Ascending aorta (tissue), 2 donors: ENCODE results near the gene SCRN1. TPM values are rescaled to one million over a fixed set of nuclear protein-coding genes. Genes with fewer than 3 reads are reported as not detected.
A peak's percentile ranks its signal among the peaks of the same experiment; 100 is the strongest.

ENCODE experiments used
- DNase-seq, 2 donors: peaks; one replicate each; pipeline ENCODE4 v3.0.0-alpha.2; 2019; ENCODE audit warnings: low spot score in 2 of 2
- H3K27ac ChIP-seq, 2 donors: fragments of 200-600 bp; sonication (generic); one replicate each; pipeline ENCODE4 v1.5.1; 2016 to 2017; ENCODE audit warnings: mild to moderate bottlenecking in 1 of 2
- H3K27me3 ChIP-seq: fragments of 200-600 bp; sonication (generic); one replicate; pipeline ENCODE4 v1.5.1; 2017
- H3K36me3 ChIP-seq, 2 donors: fragments of 200-600 bp; sonication (generic); one replicate each; pipeline ENCODE4 v1.5.1; 2016
- H3K4me1 ChIP-seq, 2 donors: fragments of 200-600 bp; sonication (generic); one replicate each; pipeline ENCODE4 v1.5.1; 2016 to 2017; ENCODE audit warnings: mild to moderate bottlenecking in 1 of 2
- H3K4me3 ChIP-seq, 2 donors: fragments of 200-600 bp; sonication (generic); one replicate each; pipeline ENCODE4 v1.5.1; 2016 to 2017; ENCODE audit warnings: mild to moderate bottlenecking in 1 of 2
- H3K9me3 ChIP-seq, 2 donors: fragments of 200-600 bp; sonication (generic); one replicate each; pipeline ENCODE4 v1.5.1; 2016
- intact Hi-C: fragments of 100-400 bp; cut with DNase I; formaldehyde crosslinking; loops from one replicate; pipeline ENCODE4 v1.15.1; 2023
- total RNA-seq: library from RNA; depleted of rRNA; stranded (reverse); fragments of >200 nt; gene quantifications from one replicate; pipeline ENCODE4 v1.1.0, GENCODE V29; 2016
- TF ChIP-seq, protein P1 (sequence below), 3 experiments: fragments of 200-600 bp in 2 of 3; fragments of 450-650 bp in 1 of 3; sonication (generic) in 2 of 3; IDR thresholded peaks; one replicate each; pipeline ENCODE4 v1.5.1; 2016 to 2019; ENCODE audit warnings: antibody characterized with exemption in 3 of 3, mild to moderate bottlenecking in 1 of 3, moderate library complexity in 1 of 3

SCRN1 gene
- total RNA-seq, 1 donor from 2014 or later, result 31.0 TPM

DNA sequence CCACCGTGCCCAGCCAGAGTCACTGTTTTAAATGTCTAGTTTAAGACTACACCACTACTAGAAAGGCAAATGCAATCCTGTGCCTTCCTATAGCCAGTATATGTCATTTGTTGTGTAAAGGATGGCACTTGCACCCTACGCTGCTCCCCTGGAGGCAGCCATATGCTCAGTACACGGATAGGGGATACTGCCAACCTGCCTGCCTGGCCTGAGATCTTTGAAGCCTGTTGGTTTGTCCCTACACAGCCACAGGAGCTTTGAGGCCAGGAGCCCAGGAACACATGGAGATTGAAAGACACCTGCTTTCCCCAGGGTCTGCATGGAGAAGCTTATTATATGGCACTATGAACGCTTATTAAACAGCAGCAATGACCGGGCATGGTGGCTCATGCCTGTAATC lies 2.3 kb upstream of the SCRN1 start:
- TF ChIP-seq, protein P1, sequence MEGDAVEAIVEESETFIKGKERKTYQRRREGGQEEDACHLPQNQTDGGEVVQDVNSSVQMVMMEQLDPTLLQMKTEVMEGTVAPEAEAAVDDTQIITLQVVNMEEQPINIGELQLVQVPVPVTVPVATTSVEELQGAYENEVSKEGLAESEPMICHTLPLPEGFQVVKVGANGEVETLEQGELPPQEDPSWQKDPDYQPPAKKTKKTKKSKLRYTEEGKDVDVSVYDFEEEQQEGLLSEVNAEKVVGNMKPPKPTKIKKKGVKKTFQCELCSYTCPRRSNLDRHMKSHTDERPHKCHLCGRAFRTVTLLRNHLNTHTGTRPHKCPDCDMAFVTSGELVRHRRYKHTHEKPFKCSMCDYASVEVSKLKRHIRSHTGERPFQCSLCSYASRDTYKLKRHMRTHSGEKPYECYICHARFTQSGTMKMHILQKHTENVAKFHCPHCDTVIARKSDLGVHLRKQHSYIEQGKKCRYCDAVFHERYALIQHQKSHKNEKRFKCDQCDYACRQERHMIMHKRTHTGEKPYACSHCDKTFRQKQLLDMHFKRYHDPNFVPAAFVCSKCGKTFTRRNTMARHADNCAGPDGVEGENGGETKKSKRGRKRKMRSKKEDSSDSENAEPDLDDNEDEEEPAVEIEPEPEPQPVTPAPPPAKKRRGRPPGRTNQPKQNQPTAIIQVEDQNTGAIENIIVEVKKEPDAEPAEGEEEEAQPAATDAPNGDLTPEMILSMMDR (IDR thresholded peaks at IDR 0.05), result no peak
- H3K27ac ChIP-seq, result no peak overlapping the region
- H3K27me3 ChIP-seq, result no peaks in the 10 kb centered on the region
- no peak overlapping the region for H3K4me3 ChIP-seq
- H3K36me3 ChIP-seq, result no peaks in the 10 kb centered on the region
- intact Hi-C loops, result no loop called here
- DNase-seq, result no peak
- H3K4me1 ChIP-seq, result peaks cover 0 to 7% of the 10 kb centered on the region in 2 donors
- peaks cover 8 to 15% of the 10 kb centered on the region in 2 donors for H3K9me3 ChIP-seq

DNA sequence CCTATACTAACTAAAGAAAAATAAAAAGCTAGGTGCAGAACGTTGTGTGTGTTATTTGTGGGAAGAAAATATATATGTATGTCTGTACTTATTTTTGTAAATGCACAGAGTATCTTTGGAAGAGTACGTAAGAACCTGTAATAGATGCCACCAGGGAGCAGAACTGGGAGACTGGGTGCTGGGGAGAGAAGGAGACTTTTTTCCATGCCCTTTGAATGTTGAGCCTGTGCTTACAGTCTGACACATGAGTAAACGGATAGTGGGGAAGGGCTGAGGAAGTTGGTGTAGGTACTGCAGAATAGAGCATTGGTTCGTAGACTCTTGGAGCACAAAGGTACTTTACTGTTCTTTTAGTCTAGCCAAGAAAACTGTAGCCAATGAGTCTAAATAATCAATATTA lies 1.3 kb upstream of the SCRN1 start:
- H3K4me1 ChIP-seq, result peaks cover 0 to 8% of the 10 kb centered on the region in 2 donors
- intact Hi-C loops, result no loop called here
- no peaks in the 10 kb centered on the region for H3K27me3 ChIP-seq
- no peaks in the 10 kb centered on the region for H3K36me3 ChIP-seq
- no peak overlapping the region for H3K27ac ChIP-seq
- DNase-seq, result no peak
- no peak overlapping the region for H3K4me3 ChIP-seq
- TF ChIP-seq, protein P1 (IDR thresholded peaks at IDR 0.05), result no peak
- peaks cover 8 to 15% of the 10 kb centered on the region in 2 donors for H3K9me3 ChIP-seq

DNA sequence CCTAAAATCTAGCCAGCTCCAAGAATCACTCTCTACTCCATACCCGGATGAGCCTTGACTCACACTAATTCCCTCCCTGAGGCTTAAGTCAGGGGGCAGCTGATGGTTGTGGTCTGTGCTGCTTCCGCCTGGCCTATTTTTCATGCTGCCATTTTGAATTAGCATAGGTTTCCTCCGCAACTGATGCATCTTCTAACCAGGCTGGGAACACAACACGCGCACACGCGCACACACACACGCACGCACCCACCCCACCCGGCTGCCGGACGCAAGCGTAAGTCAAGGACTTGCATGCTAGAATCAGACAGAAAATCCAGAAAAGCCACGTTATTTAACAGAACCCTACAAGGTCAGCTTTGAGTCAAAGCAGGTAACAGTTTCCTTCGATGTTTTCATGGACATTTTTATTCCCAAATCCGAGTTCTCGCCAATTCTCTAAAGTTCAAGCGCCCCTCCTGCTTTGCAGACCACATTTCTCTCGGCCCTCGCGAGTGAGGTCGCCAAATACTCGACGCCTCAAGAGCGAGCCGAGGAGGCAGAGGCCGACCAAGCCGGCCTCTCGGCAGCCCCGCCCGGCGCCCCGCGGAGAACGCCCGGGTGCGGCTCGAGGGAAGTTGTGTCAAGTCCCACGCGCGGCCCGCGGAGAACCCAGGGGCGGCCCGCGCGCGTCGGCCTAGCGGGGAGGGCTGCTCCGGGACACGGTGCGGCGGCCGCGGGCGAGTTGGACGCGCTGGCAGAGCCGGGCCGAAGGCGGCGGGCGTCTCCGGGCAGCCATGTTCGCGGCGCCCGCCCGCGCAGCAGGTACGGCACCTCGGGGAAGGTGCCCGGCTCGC lies 961 bp downstream of the SCRN1 start:
- no peaks in the 10 kb centered on the region for H3K36me3 ChIP-seq
- H3K9me3 ChIP-seq, result peaks cover 5% of the 10 kb centered on the region in 2 donors
- H3K4me3 ChIP-seq, result peak overlapping the region; percentile 94 to 97
- H3K4me1 ChIP-seq, result peaks cover 0 to 9% of the 10 kb centered on the region in 2 donors
- peak in 1 of 2 donors; percentile 68 for DNase-seq
- TF ChIP-seq, protein P1 (IDR thresholded peaks at IDR 0.05), result no peak
- H3K27ac ChIP-seq, result peak overlapping the region; percentile 97
- intact Hi-C loops, result loop anchor here (1.0 to 10.0 kb wide), 3 partner anchors 38 to 296 kb away; partner anchors contain the start of genes FKBP14 and ZNRF2
- H3K27me3 ChIP-seq, result no peaks in the 10 kb centered on the region

DNA sequence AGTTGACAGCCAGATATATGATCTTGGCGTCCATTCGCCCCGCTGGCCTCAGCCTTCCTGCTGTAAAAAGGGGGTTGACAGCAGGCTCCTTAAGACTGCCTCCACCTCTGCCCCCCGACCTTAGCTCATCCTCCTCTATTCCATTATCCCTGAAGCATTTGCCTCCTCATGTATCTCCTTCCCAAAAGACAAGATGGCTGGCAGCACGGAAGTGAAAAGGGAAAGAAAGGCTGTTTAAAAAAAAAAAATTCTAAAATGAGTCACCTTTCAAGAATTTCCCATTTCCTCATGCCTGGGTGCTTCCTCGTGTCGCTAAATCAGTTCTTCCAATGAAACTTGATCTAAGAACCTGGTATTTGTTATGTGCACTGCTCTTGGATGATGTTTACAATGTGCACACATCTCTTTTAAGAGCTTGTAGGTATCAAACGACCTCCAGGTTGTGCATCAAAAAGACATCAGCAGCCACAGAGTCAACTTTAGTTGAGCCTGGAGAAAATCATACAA lies 1.7 kb downstream of the SCRN1 start:
- Histone ChIP-seq H3K9me3 (no peaks in the 10 kb centered on the region), H3K36me3 (no peaks in the 10 kb centered on the region), H3K27ac (peak overlapping the region; percentile 97), H3K4me1 (peaks cover 0 to 9% of the 10 kb centered on the region in 2 donors), H3K4me3 (peak overlapping the region; percentile 94 to 97), H3K27me3 (no peaks in the 10 kb centered on the region)
- no peak for DNase-seq
- TF ChIP-seq, protein P1 (IDR thresholded peaks at IDR 0.05), result no peak
- intact Hi-C loops, result loop anchor here (1.0 to 10.0 kb wide), 3 partner anchors 38 to 297 kb away; partner anchors contain the start of genes FKBP14 and ZNRF2

DNA sequence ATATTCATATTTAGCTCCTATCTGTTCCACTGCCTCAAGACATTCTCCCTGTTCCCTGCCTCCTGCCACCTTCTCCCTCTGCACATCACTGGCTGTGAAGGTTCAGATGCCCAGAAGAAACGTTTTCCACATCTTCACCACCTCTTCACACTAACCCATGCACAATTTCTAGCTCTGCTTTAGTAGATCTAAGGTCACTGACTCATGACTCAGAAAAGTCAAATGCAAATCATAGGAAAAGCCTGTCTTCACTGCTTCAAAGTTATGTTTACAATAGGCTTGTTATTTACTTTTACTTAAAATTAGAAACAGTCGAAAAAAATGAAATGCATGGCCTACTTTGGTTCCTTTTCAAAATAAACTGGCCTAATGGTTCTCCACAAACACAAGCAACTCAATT lies 2.5 kb downstream of the SCRN1 start:
- H3K4me3 ChIP-seq, result no peak overlapping the region
- intact Hi-C loops, result loop anchor here (1.0 to 10.0 kb wide), 2 partner anchors 81 to 298 kb away; partner anchors contain the start of gene ZNRF2
- peaks cover 0 to 9% of the 10 kb centered on the region in 2 donors for H3K4me1 ChIP-seq
- H3K27me3 ChIP-seq, result no peaks in the 10 kb centered on the region
- no peaks in the 10 kb centered on the region for H3K36me3 ChIP-seq
- H3K9me3 ChIP-seq, result no peaks in the 10 kb centered on the region
- peak overlapping the region; percentile 97 for H3K27ac ChIP-seq
- DNase-seq, result no peak
- TF ChIP-seq, protein P1 (IDR thresholded peaks at IDR 0.05), result no peak
